GM21786 (cell line): ENCODE data around the gene TBX20.
"Not testable (repeated sequence)": the region's sequence is repeated elsewhere in the genome, so short reads cannot be mapped to it uniquely, and the experiment has no call there.

Experiments
- ATAC-seq: cut with Tn5 transposase; IDR thresholded peaks from one replicate; pipeline ENCODE4 v1.9.1; 2021; ENCODE audit not compliant: unreplicated experiment

TBX20 gene

DNA sequence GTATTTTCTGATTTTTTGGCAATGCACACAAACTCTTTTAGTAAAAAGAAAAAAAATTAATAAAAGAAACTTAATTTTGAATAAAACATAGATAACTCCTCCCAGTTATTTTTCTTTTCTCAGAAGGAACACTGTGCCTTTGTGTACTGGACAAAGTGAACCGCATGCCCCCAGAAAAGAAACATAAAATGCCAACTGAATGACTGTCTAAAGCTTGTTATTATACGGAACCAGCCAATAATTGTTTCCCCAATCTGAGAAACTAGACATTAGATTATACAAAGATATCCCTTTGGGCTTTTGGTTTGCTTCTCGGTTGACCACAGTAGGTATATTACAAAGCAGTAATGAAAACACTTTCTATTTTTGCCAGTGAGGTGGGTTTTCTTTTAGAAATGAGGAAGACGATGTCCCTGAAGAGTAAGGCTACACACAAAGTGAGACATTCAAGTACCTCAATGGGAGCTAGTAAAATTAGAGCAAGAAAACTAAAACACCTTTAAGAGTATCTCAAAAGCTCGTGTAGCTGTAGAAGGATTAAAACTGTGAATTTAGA, 25.3 kb downstream of the TBX20 start:
- not testable (repeated sequence) for ATAC-seq

DNA sequence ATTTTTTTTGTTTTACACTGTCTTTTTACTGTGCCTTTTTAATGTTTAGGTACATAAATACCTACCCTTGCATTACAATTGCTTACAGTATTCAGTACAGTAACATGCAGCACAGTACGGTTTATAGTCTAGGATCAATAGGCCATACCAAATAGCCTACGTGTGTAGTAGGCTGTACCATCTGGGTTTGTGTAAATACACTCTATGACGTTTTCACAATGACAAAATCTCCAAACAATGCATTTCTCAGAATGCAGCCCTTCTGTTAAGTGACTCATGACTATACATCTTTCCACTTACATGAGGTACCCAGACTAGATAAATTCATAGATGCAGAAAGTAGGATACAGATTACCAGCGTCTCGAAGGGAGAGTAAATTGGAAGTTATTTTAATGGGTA, 26.5 kb downstream of the TBX20 start:
- not testable (repeated sequence) for ATAC-seq

DNA sequence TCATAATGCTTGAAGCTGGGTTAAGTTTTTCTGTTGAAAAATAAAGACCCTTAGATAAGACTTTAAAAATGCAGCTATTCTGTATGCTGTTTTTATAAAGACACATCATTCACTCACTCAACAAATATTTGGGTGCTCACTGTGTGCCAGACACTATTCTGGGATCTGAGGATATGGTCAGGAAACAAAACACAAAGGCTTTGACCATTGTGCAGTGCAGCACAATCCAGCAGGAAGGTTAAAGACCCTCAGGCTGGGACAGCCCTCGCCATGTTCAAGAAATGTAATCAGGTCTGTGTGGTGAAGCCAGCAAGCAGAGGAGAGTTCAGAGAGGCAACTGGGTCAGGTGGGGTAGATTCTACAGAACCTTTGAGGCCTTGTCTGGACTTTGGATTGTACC, 31.5 kb downstream of the TBX20 start:
- ATAC-seq, result not testable (repeated sequence)

DNA sequence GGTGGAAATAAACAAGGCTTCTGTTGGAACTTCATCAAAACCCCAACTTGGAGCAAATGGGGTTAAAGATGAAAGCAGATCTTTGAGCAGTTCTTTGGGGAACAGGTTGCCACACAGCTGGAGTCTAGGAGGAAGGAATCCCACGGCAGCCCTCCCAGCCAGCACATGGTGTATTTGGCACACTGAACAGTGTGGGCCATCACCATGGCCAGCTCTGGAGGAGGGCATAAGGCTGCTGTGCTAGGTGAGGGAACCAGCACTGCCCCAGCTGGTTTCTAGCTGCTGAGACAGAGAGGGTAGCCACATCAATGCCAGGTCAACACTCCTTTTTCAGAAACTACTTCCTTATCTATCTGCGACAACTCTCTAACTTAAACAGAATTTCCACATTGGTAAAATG, 33.7 kb downstream of the TBX20 start:
- not testable (repeated sequence) for ATAC-seq

DNA sequence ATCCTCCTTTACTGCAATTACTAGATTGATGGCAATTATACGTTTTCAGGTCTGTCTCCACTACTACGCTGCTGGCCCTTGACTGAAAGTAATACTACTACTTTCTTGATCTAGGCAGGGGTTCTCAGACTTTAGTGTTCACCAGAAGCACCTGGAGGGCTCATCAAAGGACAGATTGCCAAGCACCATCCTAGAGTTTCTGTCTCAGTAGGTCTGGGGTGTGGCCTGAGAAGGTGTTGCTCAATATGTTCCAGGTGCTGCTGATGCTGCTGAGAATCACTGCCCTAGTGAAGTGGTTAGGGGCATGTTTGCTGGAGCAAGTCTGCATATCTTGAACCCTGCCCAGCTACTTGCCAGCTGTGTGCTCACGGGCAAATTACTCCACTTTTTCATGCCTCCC, 37.9 kb downstream of the TBX20 start:
- not testable (repeated sequence) for ATAC-seq

- not testable (repeated sequence) for ATAC-seq
These were observed 38.8 kb downstream of the TBX20 start for GRCh38 chr7:35215063-35215462.

GRCh38 chr7:35206924-35207323, 47.0 kb downstream of the TBX20 start:
- not testable (repeated sequence) for ATAC-seq

- not testable (repeated sequence) for ATAC-seq
These were observed 49.0 kb downstream of the TBX20 start for GRCh38 chr7:35204850-35205249.

DNA sequence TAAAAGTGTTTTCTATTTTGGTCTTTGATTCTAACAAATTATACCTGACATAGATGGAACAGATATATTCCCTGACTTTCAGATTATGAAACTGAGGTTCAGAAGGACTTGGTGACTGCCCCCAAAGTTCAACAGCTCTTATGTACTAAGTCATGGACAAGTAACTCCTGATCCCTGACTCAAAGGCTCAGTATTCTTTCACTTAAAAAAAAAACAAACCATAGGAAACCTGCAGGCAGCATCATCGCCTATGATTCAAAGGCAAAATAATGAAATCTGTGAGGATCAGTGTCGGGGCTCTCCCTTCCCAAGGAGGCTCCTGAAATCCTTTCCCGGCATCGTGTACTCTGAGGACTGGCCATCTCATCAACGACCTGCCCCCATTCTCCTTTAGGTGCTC, 49.9 kb downstream of the TBX20 start:
- not testable (repeated sequence) for ATAC-seq

DNA sequence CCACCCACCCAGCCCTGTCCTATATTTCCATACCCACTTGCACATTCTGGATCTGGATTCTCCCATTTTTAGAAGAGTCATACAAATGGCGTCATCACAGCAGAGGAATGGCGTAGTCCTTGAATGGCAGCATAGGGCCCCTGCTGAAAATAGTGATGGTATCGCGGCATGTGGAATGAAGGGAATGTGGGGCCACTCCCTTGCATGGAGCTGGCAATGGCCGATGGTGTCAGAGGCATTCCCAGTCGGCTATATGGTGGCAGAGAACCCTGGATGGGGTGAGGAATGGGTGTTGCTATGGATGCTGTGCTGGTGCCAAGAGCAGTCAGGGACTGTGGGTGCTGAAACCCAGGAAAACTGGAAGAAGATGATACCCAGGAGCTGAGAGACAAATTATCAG, 51.5 kb downstream of the TBX20 start:
- not testable (repeated sequence) for ATAC-seq

GRCh38 chr7:35200170-35200569, 53.7 kb downstream of the TBX20 start:
- ATAC-seq, result not testable (repeated sequence)

DNA sequence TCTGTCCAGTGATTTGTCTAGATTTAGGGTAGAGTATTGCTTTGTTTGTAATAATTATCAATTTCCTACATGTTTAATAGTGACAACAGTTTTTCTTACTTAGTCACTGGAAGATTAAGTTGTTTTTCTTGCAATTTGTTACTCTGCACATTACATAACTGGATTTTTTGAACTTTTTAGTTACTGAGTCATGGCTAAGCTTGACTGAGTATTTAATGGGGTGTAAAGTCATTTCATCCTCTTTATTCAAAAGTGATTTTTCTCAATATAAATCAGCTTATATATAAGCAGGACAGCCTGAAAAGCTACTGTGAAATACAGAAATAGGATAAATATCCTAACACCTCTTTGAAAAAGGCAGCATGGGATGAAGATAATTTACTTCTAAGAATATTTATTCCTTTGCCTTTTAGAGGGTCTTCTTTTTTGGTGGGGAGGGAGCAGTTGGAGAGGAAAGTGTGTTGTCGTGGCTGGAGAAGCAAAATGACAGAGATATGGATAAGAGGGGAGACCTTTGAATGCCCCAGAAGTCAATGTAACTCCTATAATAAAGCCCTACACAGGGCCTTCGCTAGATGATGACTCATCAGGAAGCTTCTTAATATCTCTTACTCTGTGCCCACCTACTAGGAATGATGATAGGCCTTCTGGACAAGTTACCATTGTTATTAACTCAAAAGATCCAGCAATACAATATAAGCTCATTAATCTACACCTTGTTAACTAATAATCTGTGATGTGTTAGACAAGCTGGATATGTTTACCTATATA, 55.3 kb downstream of the TBX20 start:
- ATAC-seq, result not testable (repeated sequence)

- not testable (repeated sequence) for ATAC-seq
These were observed 62.3 kb downstream of the TBX20 start for GRCh38 chr7:35191571-35191970.

DNA sequence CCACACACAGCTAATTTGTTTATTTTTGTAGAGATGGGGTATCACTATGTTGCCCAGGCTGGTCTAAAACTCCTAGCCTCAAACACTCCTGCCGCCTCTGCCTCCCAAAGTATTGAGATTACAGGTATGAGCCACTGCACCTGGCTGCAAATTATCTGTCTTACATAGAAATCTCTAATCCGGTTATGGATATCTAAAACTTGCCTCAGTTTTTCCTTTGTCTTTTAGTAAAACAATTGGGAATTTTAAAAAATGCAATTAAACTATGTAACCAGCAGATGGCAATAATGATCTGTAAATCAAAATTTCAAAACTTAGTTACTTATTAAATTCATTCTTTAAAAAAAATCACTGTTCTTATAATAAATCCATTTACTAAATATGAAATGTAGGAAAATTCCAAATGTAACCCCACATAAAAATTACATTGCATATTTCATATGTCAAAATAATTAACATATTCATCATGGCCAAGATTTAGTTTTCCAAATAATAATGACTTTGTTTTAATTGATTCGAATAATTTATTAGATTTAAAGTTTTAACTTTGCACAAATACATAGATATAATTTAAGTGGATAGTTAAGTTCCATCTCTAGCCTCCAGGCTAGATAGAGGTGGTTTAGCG, 63.6 kb downstream of the TBX20 start:
- ATAC-seq, result not testable (repeated sequence)

DNA sequence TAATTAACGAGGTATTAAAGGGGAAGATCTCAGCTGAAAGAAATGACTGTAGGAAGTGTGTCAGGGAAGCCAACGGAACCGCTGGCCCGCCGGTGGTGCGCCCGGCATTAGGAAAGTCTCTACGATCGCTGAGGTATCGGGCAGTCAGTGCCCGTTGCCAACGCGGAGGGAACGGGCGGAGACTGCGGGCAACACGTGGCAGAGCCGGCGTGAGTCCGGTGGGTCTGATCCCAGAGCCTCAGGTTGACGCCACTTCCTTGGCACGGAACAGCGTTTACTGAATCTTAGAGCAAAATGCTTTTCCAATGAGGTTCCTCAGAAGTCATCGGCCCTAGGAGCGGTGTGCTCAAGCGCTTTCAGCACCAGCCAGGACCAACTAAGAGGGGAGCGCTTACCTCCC, 67.1 kb downstream of the TBX20 start:
- ATAC-seq, result not testable (repeated sequence)

- no peak for ATAC-seq
These were observed 67.8 kb downstream of the TBX20 start for GRCh38 chr7:35185908-35186731.

GRCh38 chr7:35185578-35185907, 68.4 kb downstream of the TBX20 start:
- not testable (repeated sequence) for ATAC-seq

- not testable (repeated sequence) for ATAC-seq
These were observed 68.9 kb downstream of the TBX20 start for GRCh38 chr7:35184961-35185360.

DNA sequence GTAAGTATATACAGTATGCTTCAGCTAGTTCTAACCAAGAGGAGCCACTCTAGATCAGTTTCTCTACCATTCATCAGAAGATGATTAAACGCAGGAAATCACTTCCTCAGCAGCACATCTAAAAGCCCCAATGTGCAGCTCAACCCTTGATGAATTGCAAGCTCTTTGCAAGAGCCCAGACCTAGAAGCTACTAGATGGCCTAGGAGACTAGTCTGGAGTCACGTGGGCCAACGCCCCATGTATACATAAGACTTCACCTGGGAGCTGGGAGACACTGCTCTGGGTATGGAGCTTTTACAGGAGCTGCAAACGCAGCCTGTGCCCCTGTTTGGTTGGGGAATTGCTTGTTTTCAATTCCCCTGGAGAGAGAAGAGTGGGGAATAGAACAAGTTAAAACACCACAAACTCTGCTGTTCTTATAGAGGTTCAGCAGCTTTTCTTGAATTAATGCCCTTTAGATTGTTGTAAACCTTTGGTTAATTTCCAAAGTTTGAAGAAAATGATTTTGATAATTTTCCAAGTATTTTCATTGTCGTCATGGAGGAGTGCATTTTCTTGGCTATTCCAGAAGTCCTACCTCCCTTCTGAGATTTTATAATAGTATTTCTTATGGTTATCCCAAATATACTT, 69.9 kb downstream of the TBX20 start:
- not testable (repeated sequence) for ATAC-seq

DNA sequence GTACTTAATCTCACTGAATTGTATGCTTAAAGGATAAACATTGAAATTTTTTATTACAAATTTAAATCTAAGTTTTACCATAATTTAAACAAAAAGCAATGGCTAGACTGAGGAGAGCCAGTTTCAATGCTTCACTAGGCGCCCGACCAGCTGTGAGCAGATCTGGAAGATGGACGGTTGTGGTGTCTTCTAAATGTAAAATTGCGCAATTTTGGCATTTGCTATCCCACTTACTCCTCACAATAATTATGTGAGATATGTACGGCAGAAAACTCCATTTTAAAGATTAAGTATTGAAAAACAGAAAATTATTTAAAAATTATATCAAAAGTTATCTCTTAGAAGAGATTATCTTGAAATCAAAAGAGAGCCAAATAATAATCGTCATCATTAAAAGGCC, 73.2 kb downstream of the TBX20 start:
- ATAC-seq, result not testable (repeated sequence)

GRCh38 chr7:35173176-35173575, 80.7 kb downstream of the TBX20 start:
- not testable (repeated sequence) for ATAC-seq
